ENCODE data around the gene NREP. TPM values are rescaled to one million over a fixed set of nuclear protein-coding genes. Genes with fewer than 3 reads are reported as not detected.

The NREP gene
- total RNA-seq, 1 experiment from 2014 or later: 6.0 TPM

- RAD21 ChIA-PET (ENCODE audit: low non-redundant PET in 1 of 2, low total read pairs in 2 of 2, uncharacterized antibody in 2 of 2, unreplicated experiment in 2 of 2): no interaction called here
- intact Hi-C loops (cut with micrococcal nuclease): no loop called here
- no peaks in the 10 kb centered on the region for H3K79me2 ChIP-seq (ENCODE audit: insufficient read depth, low read length)
- H2AFZ ChIP-seq (ENCODE audit: low read depth, low read length, poor library complexity, severe bottlenecking): no peak overlapping the region
- no peak overlapping the region for H3K9ac ChIP-seq (ENCODE audit: low read length)
- DNase-seq (ENCODE audit: low read depth, low spot score) (no peak), ATAC-seq (no peak)
- H3K9me2 ChIP-seq (ENCODE audit: insufficient read depth): no peaks in the 10 kb centered on the region
- H3K27me3 ChIP-seq (ENCODE audit: insufficient read depth, low read length): no peaks in the 10 kb centered on the region
- no TSS peak for BruUV-seq (replicated peaks)
- no peaks in the 10 kb centered on the region for H4K20me1 ChIP-seq (ENCODE audit: insufficient read depth)
- TF ChIP-seq ZFX (IDR thresholded peaks at IDR 0.05) (no peak), RAD21 (IDR thresholded peaks at IDR 0.05; ENCODE audit: low read depth) (no peak), REST (IDR thresholded peaks at IDR 0.05; ENCODE audit: low read depth) (no peak), CTCF (IDR thresholded peaks at IDR 0.05 in 2 of 3, conservative IDR thresholded peaks at IDR 0.05 in 1 of 3; ENCODE audit: borderline replicate concordance in 1 of 3, insufficient read depth in 1 of 3, low read depth in 2 of 3, low read length in 2 of 3) (no peak), EGR1 (IDR thresholded peaks at IDR 0.05; ENCODE audit: low read depth) (no peak), ZBTB33 (IDR thresholded peaks at IDR 0.05; ENCODE audit: extremely low read depth, insufficient replicate concordance, low read length) (no peak), TCF7L2 (IDR thresholded peaks at IDR 0.05; ENCODE audit: borderline replicate concordance, extremely low read depth, insufficient read depth, insufficient read length) (no peak), POLR2AphosphoS5 (IDR thresholded peaks at IDR 0.05; ENCODE audit: low read depth, low read length) (no peak), SIN3A (IDR thresholded peaks at IDR 0.05; ENCODE audit: low read depth) (no peak), POLR2A (IDR thresholded peaks at IDR 0.05; ENCODE audit: borderline replicate concordance, extremely low read depth, insufficient read depth, insufficient read length) (no peak), SP1 (IDR thresholded peaks at IDR 0.05; ENCODE audit: low read depth) (no peak), CBX3 (IDR thresholded peaks at IDR 0.05; ENCODE audit: low read depth) (no peak), EZH2 (IDR thresholded peaks at IDR 0.05) (no peak), YY1 (IDR thresholded peaks at IDR 0.05; ENCODE audit: extremely low read depth, insufficient replicate concordance, low read depth, low read length) (no peak)
- TF ChIP-seq, protein P1, sequence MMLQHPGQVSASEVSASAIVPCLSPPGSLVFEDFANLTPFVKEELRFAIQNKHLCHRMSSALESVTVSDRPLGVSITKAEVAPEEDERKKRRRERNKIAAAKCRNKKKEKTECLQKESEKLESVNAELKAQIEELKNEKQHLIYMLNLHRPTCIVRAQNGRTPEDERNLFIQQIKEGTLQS (IDR thresholded peaks at IDR 0.05): no peak
- POLR2A ChIA-PET: no interaction called here
- peaks cover 11 to 19% of the 10 kb centered on the region in 2 experiments; a peak in 3 of 4 replicates for H3K4me1 ChIP-seq (ENCODE audit: control insufficient read depth in 1 of 2, insufficient read depth in 2 of 2, low read length in 2 of 2)
- H3K27ac ChIP-seq (ENCODE audit: low read depth, low read length): no peak overlapping the region
- CTCF ChIA-PET: no interaction called here
- no peaks in the 10 kb centered on the region for H3K36me3 ChIP-seq (ENCODE audit: control insufficient read depth in 1 of 2, insufficient read depth in 2 of 2, low read length in 2 of 2)
- H3K4me2 ChIP-seq (ENCODE audit: low read length): peak overlapping the region; percentile 56; the same call in 1 of the 2 replicates
- no peak overlapping the region for H3K4me3 ChIP-seq (replicated peaks in 1 of 2; ENCODE audit: low read depth in 1 of 2, low read length in 2 of 2)
- no peaks in the 10 kb centered on the region for H3K9me3 ChIP-seq (ENCODE audit: control insufficient read depth in 1 of 2, insufficient read depth in 1 of 2, low read depth in 1 of 2, low read length in 2 of 2)
Measured at GRCh38 chr5:111681414-111682120, 75.4 kb downstream of the NREP start.
